HG02610 (cell line): Measurements from ENCODE around the gene GPR157.

Experiments
- ATAC-seq: cut with Tn5 transposase; IDR thresholded peaks from one replicate; pipeline ENCODE4 v1.9.1; 2021; ENCODE audit warnings: mild to moderate bottlenecking, moderate library complexity; ENCODE audit not compliant: unreplicated experiment

The GPR157 gene

DNA sequence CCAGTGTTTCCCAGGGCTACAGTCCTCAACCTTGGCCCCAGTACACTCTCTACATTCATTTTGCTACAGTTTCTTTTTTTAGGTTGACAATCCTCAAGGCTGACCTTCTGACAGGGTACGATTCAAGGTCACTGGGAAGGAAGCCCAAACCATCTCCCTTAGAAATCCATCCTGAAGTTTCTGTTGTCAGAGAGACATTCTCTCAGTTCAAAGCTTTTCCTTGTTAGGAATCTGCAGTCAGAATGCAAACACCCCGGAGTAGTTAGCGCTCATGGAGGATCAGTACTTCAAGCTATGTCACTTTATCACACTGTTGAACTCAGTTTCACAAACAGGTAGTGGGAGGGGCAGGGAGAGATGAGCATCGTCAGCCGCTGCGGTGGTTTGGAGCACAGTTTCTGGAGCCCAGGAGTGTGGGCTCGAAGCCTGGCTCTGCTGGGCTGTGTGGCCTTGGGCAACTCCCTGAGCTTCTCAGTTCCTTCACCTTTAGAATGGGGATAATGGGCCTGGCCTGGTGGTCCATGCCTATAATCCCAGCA lies 63.6 kb downstream of the GPR157 start:
- no peak for ATAC-seq

DNA sequence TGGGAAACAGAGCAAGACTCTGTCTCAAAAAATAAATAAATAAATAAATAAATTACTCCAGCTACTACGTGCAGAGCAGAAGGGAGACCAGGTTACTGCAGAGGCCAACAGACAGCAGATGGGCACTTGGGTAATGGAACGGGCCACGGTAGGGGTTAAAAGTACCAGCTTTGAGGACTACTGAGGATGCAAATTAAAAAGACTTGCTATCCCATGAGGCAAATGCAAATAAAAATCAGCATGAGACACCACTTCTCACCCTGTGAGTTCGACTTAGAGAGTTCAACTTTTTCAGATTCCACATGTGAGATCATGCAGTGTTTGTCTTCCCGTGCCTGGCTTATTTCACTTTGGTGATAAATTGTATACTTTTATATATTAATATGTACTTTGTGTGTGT lies 66.1 kb downstream of the GPR157 start:
- no peak for ATAC-seq

DNA sequence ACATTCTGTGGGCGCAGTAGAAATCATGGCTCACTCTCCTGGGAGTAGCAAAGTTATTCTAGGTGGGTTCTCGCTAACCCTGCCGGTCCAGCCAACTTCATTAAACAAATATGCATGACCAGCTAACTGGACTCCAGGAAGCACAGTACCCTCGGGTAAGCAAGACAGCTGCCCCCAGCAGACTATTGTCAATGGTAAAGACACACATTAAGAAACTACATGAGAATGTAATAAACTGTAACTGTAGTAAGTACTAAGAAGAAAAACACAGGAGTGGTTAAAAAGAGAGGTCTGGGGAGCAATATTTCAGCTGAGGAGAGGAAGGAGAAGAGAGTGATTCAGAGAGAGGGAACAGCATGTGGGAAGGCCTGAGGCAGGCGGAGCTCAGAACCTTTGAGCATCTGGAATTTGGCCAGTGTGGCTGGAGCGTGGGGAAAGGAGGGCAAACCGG lies 66.9 kb downstream of the GPR157 start:
- ATAC-seq: no peak

DNA sequence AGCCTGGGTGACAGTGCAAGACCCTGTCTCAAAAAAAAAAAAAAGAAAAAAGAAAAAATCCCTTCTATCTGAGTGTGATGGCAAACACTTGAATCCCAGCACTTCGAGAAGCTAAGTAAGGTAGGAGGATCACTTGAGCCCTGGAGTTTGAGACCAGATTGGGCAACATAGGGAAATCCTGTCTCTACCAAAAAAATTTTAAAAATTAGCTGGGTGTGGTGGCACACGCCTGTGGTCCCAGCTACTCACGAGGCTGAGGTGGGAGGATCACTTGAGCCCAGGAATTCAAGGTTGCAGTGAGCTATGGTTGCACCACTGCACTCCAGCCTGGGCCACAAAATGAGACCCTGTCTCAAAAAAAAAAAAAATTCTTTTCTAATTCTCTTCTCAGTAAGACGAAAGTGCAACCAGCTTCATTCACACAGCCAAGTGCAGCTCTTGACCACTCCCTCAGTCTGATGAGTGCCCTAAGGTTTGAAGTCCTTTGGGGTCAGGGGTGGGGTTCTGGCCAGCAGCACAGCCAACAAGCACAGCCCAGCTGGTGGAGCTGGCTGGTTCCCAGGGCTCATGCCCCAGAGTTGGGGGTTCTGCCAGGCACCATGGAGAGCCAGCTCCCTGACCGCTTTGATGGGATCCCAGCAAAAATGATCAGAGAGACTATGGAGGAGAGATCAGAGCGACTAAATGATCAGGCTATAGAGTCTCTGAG lies 67.5 kb downstream of the GPR157 start:
- ATAC-seq: no peak

DNA sequence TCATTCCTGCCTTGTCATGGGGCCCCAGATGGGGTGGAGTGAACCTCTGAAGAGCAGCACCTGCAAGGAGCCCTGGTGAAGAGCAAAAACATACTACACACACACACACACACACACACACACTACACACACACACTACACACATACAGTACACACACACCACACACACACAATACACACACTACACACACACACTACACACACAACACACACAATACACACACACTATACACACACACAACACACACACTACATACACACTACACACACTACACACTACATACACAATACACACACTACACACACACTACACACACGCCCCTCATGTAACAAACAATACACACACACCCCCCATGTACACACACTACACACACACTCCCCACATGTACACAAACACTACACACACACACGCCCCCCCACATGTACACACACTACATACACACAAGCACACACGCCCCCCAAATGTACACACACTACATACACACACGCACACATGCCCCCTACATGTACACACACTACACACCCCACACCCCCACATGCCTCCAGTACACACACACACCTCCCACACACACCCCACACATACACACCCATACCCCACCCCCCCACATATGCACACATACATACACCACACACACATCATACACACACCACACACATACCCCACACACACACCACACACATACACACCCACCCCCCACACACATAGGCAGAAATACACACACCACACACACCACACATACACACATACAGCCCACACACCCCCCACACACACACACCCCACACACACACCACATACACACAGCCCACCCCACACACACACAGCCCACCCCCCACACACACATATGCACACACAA lies 68.8 kb downstream of the GPR157 start:
- ATAC-seq: no peak

DNA sequence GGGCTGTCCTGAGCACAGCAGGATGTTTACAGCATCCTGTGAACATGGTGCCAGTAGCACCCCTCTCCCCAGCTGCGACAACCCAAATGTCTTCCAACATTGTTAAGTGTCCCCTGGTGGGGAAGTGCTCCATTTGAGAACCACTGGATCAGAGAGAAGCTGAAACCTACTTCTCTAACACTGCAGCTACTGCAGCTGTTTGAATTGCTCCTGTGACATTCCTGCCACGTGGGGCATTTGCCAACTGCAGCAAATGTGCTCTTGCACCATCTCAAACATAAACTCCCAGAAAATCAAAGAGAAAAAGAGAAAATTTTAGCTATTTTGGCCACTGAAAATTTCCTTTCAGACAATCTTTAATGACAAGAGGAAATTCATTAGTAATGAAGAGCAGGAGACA lies 70.4 kb downstream of the GPR157 start:
- no peak for ATAC-seq

DNA sequence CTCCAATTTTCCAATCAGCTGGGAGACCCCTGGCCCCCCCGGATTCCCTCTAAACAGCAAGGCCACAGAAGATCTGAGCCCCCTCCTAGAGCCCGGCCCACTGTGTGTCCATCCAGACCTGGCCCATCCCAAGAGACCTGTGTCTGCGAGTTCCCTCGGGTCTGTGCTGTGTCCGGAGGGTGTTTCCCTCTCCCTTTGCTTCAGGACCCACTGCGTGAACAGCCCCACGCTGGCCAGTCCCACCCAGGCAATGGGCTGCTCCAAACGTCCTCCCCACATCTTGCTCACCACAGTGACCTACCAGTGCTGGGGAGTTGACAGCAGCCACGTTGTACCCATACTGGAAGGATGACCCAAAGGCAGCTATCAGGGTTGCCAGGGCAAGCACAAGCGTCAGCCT lies 71.1 kb downstream of the GPR157 start:
- ATAC-seq: no peak

DNA sequence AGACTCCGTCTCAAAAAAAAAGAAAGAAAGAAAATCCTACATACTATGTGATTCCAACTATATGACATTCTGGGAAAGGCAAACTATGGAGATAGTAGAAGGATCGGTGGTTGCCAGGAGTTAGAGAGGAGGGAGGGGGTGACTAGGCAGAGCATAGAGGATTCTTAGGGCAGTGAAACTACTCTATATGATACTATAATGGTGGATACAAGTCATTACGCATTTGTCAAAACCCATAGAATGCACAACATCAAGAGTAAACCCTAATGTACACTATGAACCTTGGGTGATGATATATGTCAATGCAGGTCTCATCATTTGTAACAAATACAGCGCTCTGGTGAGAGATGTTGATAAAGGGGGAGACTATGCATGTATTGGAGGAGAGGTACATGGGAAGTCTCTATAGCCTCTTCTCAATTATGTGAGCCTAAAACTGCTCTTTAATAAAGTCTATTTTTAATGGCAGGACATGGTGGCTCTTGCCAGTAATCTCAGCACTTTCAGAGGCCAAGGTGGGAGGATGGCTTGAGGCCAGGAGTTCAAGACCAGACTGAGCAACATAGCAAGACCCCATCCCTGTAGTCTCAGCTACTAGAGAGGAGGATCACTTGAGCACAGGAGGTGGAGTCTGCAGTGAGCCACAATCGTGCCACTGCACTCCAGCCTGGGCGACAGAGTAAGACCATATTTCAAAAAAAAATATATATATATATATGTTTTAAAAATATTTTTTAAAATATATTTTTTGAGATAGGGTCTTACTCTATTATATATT lies 76.4 kb downstream of the GPR157 start:
- ATAC-seq: no peak

DNA sequence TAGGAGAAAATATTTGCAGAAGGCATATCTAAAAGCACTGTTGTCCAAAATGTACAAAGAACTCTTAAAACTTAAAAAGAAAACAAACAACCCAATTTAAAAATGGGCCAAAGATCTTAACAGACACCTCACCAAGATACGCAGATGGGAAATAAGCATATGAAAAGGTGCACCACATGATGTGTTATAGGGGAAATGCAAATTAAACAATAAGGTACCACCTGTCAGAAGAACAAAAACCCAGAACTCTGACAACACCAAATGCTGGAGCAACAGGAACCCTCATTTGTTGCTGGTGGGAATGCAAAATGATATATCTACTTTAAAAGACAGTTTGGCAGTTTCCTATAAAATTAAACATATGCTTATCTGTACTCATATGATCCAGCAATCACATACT lies 77.5 kb downstream of the GPR157 start:
- ATAC-seq: no peak

DNA sequence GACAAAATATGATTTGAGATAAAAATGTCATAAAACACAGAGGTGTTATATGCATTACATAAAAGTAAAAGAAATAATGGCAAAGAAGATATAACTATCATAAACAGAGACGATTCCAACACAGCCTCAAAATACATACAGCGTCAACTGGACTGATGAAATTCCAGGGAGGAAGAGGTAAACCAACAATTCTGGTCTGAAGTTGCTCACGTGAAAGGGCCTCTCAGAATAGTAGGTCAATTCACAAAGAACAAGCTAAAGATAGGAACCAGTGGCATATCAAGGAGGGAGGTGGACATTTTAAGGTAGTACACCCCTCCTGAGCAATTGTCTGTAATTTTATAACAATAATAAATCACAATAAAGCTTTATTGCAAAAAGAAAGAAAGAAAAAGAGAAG lies 78.1 kb downstream of the GPR157 start:
- no peak for ATAC-seq
